GM12865 (cell line): ENCODE measurements around the gene DPP4.
A peak's percentile ranks its signal among the peaks of the same experiment; 100 is the strongest.

ENCODE experiments used
- DNase-seq: peaks from one replicate; pipeline ENCODE4 v3.0.0; 2010; ENCODE audit warnings: low read depth
- H3K4me3 ChIP-seq: 2 replicates; pipeline ENCODE4 v1.5.1; 2011; ENCODE audit warnings: mild to moderate bottlenecking, low read depth, low read length, control low read depth
- TF ChIP-seq, protein P1 (sequence below): IDR thresholded peaks from 2 replicates; pipeline ENCODE4 v1.5.1; 2011; ENCODE audit warnings: low read length, control low read depth, low read depth, inconsistent platforms; ENCODE audit not compliant: insufficient read depth; ENCODE audit errors: missing control alignments

Gene DPP4

DNA sequence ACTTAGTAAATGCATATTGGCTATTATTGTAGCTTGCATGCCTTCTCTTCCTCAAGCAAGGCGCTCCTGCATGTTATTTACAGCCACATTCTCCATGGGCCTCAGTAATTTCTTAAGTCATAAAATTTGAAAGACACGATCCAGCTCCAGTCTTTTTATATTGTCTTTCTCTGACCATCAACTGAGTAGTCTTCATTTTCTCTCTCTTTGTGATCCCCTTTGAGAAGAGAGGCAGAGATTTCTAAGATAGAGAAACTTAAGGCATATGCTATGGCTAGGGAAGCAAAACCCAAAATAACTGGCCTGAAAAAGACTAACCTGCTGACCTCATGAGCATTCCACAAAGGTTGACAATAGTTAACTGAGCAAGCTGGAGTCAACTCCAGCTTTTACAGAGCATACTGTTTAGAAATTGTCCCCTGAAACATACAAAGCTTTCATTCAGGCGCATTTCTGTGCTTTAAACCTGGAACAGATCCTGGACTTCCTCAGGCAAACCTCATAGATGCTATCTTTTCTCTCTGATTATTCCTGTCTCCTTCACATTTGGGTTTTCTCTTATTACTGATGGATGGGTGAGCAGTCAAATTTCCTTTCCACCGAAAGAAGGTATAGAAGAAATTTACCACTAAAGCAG, 4.6 kb downstream of the DPP4 start:
- no peak overlapping the region for H3K4me3 ChIP-seq
- TF ChIP-seq, protein P1, sequence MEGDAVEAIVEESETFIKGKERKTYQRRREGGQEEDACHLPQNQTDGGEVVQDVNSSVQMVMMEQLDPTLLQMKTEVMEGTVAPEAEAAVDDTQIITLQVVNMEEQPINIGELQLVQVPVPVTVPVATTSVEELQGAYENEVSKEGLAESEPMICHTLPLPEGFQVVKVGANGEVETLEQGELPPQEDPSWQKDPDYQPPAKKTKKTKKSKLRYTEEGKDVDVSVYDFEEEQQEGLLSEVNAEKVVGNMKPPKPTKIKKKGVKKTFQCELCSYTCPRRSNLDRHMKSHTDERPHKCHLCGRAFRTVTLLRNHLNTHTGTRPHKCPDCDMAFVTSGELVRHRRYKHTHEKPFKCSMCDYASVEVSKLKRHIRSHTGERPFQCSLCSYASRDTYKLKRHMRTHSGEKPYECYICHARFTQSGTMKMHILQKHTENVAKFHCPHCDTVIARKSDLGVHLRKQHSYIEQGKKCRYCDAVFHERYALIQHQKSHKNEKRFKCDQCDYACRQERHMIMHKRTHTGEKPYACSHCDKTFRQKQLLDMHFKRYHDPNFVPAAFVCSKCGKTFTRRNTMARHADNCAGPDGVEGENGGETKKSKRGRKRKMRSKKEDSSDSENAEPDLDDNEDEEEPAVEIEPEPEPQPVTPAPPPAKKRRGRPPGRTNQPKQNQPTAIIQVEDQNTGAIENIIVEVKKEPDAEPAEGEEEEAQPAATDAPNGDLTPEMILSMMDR: no peak
- no peak for DNase-seq

DNA sequence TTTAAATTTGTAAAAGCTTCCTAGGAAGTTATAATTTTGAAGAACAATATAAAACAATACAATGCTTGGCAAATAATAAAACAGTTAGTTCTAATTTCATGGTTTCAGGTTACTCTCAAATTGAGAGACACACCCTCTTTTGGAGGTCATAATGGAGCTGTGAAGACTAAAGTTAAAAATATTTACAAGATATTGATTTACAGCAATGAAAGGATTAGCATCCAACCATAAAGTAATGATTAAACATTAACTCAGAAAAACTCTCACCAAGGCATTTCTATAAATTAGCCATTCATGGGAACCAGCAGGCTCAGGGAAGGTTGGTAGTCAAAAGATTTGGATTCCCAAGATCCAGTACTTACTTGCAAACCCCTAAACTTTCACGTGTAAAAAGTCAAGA, 6.4 kb downstream of the DPP4 start:
- DNase-seq: no peak
- no peak overlapping the region for H3K4me3 ChIP-seq
- TF ChIP-seq, protein P1: no peak

DNA sequence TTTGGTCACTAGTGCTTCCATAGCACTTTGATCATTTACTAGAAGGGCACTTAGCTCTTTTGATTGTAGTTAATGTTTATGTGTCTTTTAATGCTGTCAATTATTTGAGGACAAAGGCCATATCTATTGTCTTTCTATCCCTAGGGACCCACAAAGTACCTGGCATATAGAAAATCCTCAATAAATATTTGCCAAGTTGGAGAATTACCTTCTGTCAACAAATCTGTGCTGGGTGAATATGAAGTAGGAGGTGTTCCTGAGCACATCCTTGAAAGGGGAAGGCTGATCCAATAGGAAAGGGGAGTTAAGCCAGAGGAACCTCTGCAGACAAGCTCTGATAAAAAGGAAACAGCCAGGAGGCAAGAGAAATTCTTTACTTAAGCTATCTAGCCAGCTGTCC, 8.2 kb downstream of the DPP4 start:
- TF ChIP-seq, protein P1: no peak
- H3K4me3 ChIP-seq: no peak overlapping the region
- no peak for DNase-seq

DNA sequence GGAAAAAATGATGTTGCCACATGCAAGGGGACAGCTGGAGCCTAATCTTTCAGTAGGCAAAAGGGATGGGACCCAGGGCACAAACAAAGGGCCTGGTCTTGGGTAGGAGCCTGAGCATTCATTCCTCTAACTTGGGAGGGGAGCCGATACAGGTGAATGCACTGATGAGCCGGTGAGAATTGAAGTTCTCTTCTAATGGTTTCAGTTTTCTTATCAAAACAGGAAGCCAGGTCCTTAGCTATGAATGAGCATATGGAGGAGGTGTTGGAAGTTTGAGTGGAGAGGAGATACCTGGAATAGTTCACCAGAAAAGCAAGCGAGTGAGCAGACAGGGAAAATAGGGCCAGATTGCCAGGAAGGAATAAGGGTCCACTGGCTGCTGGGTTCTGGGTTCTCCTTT, 10.1 kb downstream of the DPP4 start:
- TF ChIP-seq, protein P1: no peak
- DNase-seq: peak; percentile 54
- H3K4me3 ChIP-seq: no peak overlapping the region

- TF ChIP-seq, protein P1: no peak
- no peak overlapping the region for H3K4me3 ChIP-seq
- no peak for DNase-seq
These were observed 10.7 kb downstream of the DPP4 start for GRCh38 chr2:162063281-162063680.

DNA sequence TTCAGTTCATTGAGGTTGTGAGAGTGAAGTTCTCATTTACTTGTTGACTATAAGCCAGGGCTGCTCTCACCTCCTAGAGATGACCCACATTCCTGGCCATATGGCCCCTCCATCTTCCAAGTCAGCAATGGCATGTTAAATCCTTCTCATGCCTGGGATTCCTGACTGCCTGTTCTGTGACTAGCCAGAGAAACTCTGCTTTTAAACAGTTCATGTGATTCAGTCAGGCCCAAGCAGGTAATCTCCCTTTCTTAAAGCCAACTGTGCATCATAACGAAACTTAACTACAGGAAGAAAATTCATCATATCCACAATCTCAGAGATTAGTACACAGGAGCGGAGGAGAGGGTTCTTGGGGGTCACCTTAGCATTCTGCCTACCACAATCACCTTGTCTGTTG, 11.5 kb downstream of the DPP4 start:
- no peak overlapping the region for H3K4me3 ChIP-seq
- TF ChIP-seq, protein P1: no peak
- peak; percentile 42 for DNase-seq

DNA sequence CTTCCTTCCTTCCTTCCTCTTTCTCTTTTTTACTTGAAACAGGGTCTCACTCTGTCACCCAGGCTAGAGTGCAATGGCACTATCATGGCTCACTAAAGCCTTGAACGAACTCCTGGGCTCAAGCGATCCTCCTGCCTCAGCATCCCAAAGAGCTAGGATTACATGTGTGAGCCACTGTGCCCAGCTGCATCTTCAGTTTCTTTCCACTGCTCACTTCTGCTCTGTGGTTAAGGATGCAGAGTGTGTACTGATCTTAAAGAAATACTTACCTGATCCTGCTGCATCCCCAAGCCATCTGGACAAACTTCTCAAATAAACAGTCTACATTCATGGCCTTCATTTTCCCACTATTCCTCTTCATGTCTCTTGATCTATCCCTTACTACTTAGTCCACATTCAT, 13.0 kb downstream of the DPP4 start:
- no peak overlapping the region for H3K4me3 ChIP-seq
- TF ChIP-seq, protein P1: no peak
- DNase-seq: no peak
